GM18508 (cell line): ENCODE data around the gene NTRK3.

Experiments
- ATAC-seq: cut with Tn5 transposase; IDR thresholded peaks from one replicate; pipeline ENCODE4 v1.9.1; 2021; ENCODE audit warnings: moderate number of reproducible peaks; ENCODE audit not compliant: insufficient read depth, unreplicated experiment

Gene NTRK3

GRCh38 chr15:88232771-88233201, 23.8 kb downstream of the NTRK3 start:
- no peak for ATAC-seq

- ATAC-seq: no peak
These were observed 24.5 kb downstream of the NTRK3 start for GRCh38 chr15:88231909-88232644.

- ATAC-seq: no peak
These were observed 25.7 kb downstream of the NTRK3 start for GRCh38 chr15:88230823-88231222.

- no peak for ATAC-seq
These were observed 31.1 kb downstream of the NTRK3 start for GRCh38 chr15:88225461-88225860.

- ATAC-seq: no peak
These were observed 33.5 kb downstream of the NTRK3 start for GRCh38 chr15:88223084-88223483.

GRCh38 chr15:88221836-88222235, 34.7 kb downstream of the NTRK3 start:
- ATAC-seq: no peak

- no peak for ATAC-seq
These were observed 35.9 kb downstream of the NTRK3 start for GRCh38 chr15:88220443-88221335.

- no peak for ATAC-seq
These were observed 36.9 kb downstream of the NTRK3 start for GRCh38 chr15:88219623-88220022.

- ATAC-seq: no peak
These were observed 37.9 kb downstream of the NTRK3 start for GRCh38 chr15:88218557-88219221.

GRCh38 chr15:88215066-88215648, 41.4 kb downstream of the NTRK3 start:
- ATAC-seq: no peak

- no peak for ATAC-seq
These were observed 47.4 kb downstream of the NTRK3 start for GRCh38 chr15:88209111-88209510.

GRCh38 chr15:88208396-88208795, 48.1 kb downstream of the NTRK3 start:
- ATAC-seq: no peak

GRCh38 chr15:88207565-88207964, 49.0 kb downstream of the NTRK3 start:
- ATAC-seq: no peak

GRCh38 chr15:88204584-88204983, 52.0 kb downstream of the NTRK3 start:
- ATAC-seq: no peak

GRCh38 chr15:88202231-88202630, 54.3 kb downstream of the NTRK3 start:
- no peak for ATAC-seq

GRCh38 chr15:88201207-88201606, 55.3 kb downstream of the NTRK3 start:
- no peak for ATAC-seq

- ATAC-seq: no peak
These were observed 59.6 kb downstream of the NTRK3 start for GRCh38 chr15:88196961-88197360.

GRCh38 chr15:88194162-88194561, 62.4 kb downstream of the NTRK3 start:
- no peak for ATAC-seq

GRCh38 chr15:88193415-88193814, 63.1 kb downstream of the NTRK3 start:
- ATAC-seq: no peak

GRCh38 chr15:88191812-88192165, 64.8 kb downstream of the NTRK3 start:
- ATAC-seq: no peak

GRCh38 chr15:88190232-88190631, 66.3 kb downstream of the NTRK3 start:
- no peak for ATAC-seq
